Tibial nerve (tissue), 4 donors: ENCODE results near the gene OR2AG2. TPM values are rescaled to one million over a fixed set of nuclear protein-coding genes. Genes with fewer than 3 reads are reported as not detected.
A peak's percentile ranks its signal among the peaks of the same experiment; 100 is the strongest.
"Not testable (repeated sequence)": the region's sequence is repeated elsewhere in the genome, so short reads cannot be mapped to it uniquely, and the experiment has no call there.

ENCODE experiments used
- DNase-seq, 2 donors: peaks; one replicate each; pipeline ENCODE4 v3.0.0-alpha.2; 2019; ENCODE audit warnings: low spot score in 2 of 2
- H3K27ac ChIP-seq, 4 donors: fragments of 200-600 bp; sonication (generic) in 3 of 4; one replicate each; pipeline ENCODE4 v1.5.1; 2017 to 2019; ENCODE audit warnings: mild to moderate bottlenecking in 1 of 4
- H3K27me3 ChIP-seq, 2 donors: fragments of 200-600 bp; sonication (generic) in 1 of 2; one replicate each; pipeline versions ENCODE4 v1.5.1 to v1.6.0; 2017 to 2019
- H3K36me3 ChIP-seq, 3 donors: fragments of 200-600 bp; sonication (generic); one replicate each; pipeline ENCODE4 v1.5.1; 2018 to 2019
- H3K4me1 ChIP-seq, 4 donors: fragments of 200-600 bp; sonication (generic) in 3 of 4; one replicate each; pipeline ENCODE4 v1.5.1; 2017 to 2019
- H3K4me3 ChIP-seq, 4 donors: fragments of 200-600 bp; sonication (generic) in 3 of 4; one replicate each; pipeline ENCODE4 v1.5.1; 2017 to 2019; ENCODE audit warnings: mild to moderate bottlenecking in 1 of 4, moderate library complexity in 1 of 4
- H3K9me3 ChIP-seq, 4 donors: fragments of 200-600 bp; sonication (generic) in 3 of 4; one replicate each; pipeline ENCODE4 v1.5.1; 2017 to 2019
- CTCF ChIP-seq, 5 experiments: fragments of 200-600 bp in 3 of 5; fragments of 450-650 bp in 2 of 5; sonication (generic) in 3 of 5; IDR thresholded peaks; one replicate each; pipeline ENCODE4 v1.5.1; 2016 to 2019; ENCODE audit warnings: antibody characterized with exemption in 5 of 5, mild to moderate bottlenecking in 3 of 5, moderate library complexity in 2 of 5
- EP300 ChIP-seq, 2 donors: sonication (generic); formaldehyde crosslinking; IDR thresholded peaks; one replicate each; pipeline ENCODE4 v1.6.1; 2017; ENCODE audit warnings: antibody characterized with exemption in 2 of 2, mild to moderate bottlenecking in 1 of 2
- POLR2A ChIP-seq, 2 donors: fragments of 450-650 bp; IDR thresholded peaks; one replicate each; pipeline ENCODE4 v1.6.1; 2017; ENCODE audit warnings: antibody characterized with exemption in 2 of 2, mild to moderate bottlenecking in 2 of 2, moderate library complexity in 2 of 2
- WGBS, 2 donors: methylation state at CpG; one replicate each; pipeline ENCODE4 v1.1.5; 2018; 5-methylcytosine and 5-hydroxymethylcytosine counted together
- total RNA-seq, 4 donors: library from RNA; depleted of rRNA; stranded (reverse); fragments of >200 nt; gene quantifications; one replicate each; pipeline ENCODE4 v1.1.0, GENCODE V29; 2016

The OR2AG2 gene
- under 1 TPM in 2 of 4 donors, not detected in 2; 0.22 to 0.90 TPM for total RNA-seq

- Histone ChIP-seq H3K9me3 (no peaks in the 10 kb centered on the region), H3K36me3 (no peaks in the 10 kb centered on the region), H3K4me1 (no peaks in the 10 kb centered on the region), H3K27me3 (no peaks in the 10 kb centered on the region), H3K4me3 (no peak within 1 kb of the TSS), H3K27ac (peak within 1 kb of the TSS in 1 of 4 donors; percentile 12)
- DNase-seq, result peak in 1 of 2 donors; percentile 8
- WGBS, 2 donors, result 64 to 86% methylated on average over 3 to 4 of the region's 4 CpGs
- TF ChIP-seq POLR2A (IDR thresholded peaks at IDR 0.05), result no peak
- no peak for TF ChIP-seq EP300 (IDR thresholded peaks at IDR 0.05)
- no peak for TF ChIP-seq CTCF (IDR thresholded peaks at IDR 0.05)
Measured at GRCh38 chr11:6771926-6772893, at the start of gene OR2AG2. OR2AG2 (minus strand) TSS chr11:6771976; CDS start chr11:6768957, 3,019 bp downstream.

DNA sequence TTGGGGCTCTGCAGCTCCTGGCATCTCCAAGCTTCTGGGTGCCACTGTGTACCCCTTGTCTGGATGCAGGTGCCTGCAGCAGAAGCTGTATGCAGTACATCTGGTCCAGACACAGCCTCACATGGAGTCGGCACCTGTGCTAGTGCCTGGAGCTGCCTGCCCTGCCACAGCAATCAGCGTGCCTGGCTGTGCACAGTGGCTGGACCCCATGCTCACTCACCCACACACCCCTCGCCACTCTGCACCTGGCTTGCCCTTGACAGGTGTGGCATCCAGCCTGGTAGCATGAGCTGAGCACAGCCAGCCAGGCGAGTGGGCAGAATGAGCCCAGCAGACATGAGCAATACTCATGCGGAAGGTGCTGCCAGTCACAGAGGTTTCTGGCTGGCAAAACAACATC lies 47.2 kb upstream of the OR2AG2 start:
- WGBS, 2 donors, result 95 to 100% methylated on average over 4 to 5 of the region's 5 CpGs
- Histone ChIP-seq H3K4me3 (no peak overlapping the region), H3K27me3 (no peaks in the 10 kb centered on the region), H3K9me3 (peaks cover 0 to 3% (median 0%) of the 10 kb centered on the region in 4 donors), H3K4me1 (no peaks in the 10 kb centered on the region), H3K36me3 (no peaks in the 10 kb centered on the region), H3K27ac (no peak overlapping the region)
- no peak for DNase-seq
- TF ChIP-seq POLR2A (IDR thresholded peaks at IDR 0.05) (no peak), EP300 (IDR thresholded peaks at IDR 0.05) (no peak), CTCF (IDR thresholded peaks at IDR 0.05) (no peak)

DNA sequence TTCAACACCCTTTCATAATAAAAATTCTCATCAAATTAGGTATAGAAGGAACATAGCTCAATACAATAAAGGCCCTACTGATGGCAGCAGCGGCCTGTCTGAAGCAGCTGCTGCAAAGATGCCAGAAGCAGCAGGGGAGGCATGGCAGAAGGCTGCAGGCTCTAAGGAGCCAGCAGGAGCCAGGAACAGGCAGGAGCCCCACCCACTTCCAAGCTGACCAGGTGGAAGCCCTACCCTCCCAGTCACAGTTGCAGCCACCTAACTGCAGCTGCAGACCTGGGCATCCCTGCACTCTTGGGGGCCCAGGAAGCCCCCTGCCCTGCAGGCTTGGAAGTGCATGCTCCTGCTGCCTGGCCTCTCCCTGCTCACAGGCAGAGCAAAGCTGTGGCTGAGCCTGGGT lies 45.9 kb upstream of the OR2AG2 start:
- Histone ChIP-seq H3K4me3 (no peak overlapping the region), H3K36me3 (no peaks in the 10 kb centered on the region), H3K9me3 (peaks cover 0 to 3% (median 0%) of the 10 kb centered on the region in 4 donors), H3K4me1 (no peaks in the 10 kb centered on the region), H3K27ac (no peak overlapping the region), H3K27me3 (no peaks in the 10 kb centered on the region)
- no peak for TF ChIP-seq CTCF (IDR thresholded peaks at IDR 0.05)
- no peak for TF ChIP-seq POLR2A (IDR thresholded peaks at IDR 0.05)
- TF ChIP-seq EP300 (IDR thresholded peaks at IDR 0.05), result no peak
- no peak for DNase-seq
- WGBS, 2 donors, result 33 to 64% methylated on average over 1 of the region's 1 CpG

DNA sequence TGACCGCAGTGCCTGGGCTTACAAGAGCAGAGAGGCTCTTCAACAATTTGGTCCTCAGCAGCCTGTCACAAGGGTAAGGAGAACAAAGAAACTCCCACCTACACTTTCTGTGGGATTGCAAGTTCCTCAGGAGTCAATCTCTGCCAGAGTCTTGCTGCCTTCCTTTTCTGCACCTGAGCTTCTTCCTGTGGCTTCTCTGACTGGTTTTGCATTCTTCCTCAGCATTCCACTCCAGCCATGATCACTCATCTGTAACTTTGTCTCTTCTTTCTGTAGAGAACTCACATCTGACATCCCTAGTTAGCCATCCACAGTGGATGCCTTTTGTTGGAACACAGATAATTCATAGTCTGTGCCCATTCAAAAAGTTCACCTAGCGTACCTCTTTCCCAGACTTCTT lies 41.9 kb upstream of the OR2AG2 start:
- Histone ChIP-seq H3K36me3 (no peaks in the 10 kb centered on the region), H3K27ac (no peak overlapping the region), H3K4me1 (no peaks in the 10 kb centered on the region), H3K4me3 (no peak overlapping the region), H3K27me3 (no peaks in the 10 kb centered on the region), H3K9me3 (no peaks in the 10 kb centered on the region)
- TF ChIP-seq POLR2A (IDR thresholded peaks at IDR 0.05) (no peak), EP300 (IDR thresholded peaks at IDR 0.05) (no peak), CTCF (IDR thresholded peaks at IDR 0.05) (no peak)
- no peak for DNase-seq
- 50 to 60% methylated on average over 2 of the region's 2 CpGs for WGBS, 2 donors

GRCh38 chr11:6812390-6813005 lies 40.7 kb upstream of the OR2AG2 start:
- no peak for TF ChIP-seq EP300 (IDR thresholded peaks at IDR 0.05)
- peak; percentile 32 to 85 (median 72) for TF ChIP-seq CTCF (IDR thresholded peaks at IDR 0.05)
- 14 to 20% methylated on average over 6 of the region's 6 CpGs for WGBS, 2 donors
- Histone ChIP-seq H3K27me3 (no peaks in the 10 kb centered on the region), H3K27ac (no peak overlapping the region), H3K4me1 (no peaks in the 10 kb centered on the region), H3K4me3 (no peak overlapping the region), H3K9me3 (no peaks in the 10 kb centered on the region), H3K36me3 (no peaks in the 10 kb centered on the region)
- peak in 1 of 2 donors; percentile 13 for DNase-seq

- not testable (repeated sequence) for H3K27me3 ChIP-seq, H3K4me3 ChIP-seq, H3K27ac ChIP-seq, DNase-seq, H3K36me3 ChIP-seq, H3K4me1 ChIP-seq
- peaks cover 0 to 10% (median 0%) of the 10 kb centered on the region in 4 donors for H3K9me3 ChIP-seq
Measured at GRCh38 chr11:6801075-6801474, 29.3 kb upstream of the OR2AG2 start.
